OCI-LY1 (cell line): ENCODE data around the gene DNM2.

Source experiments
- H2AFZ ChIP-seq: fragments of 200-600 bp; sonication (generic), shearing (Covaris generic); 2 replicates; pipeline ENCODE4 v1.6.0; 2014; ENCODE audit warnings: antibody characterized with exemption, mild to moderate bottlenecking, low read length
- H3F3A ChIP-seq: fragments of 200-600 bp; sonication (generic), shearing (Covaris generic); 2 replicates; pipeline ENCODE4 v1.6.0; 2014; ENCODE audit warnings: mild to moderate bottlenecking, antibody characterized with exemption, low read length, moderate library complexity; ENCODE audit not compliant: insufficient read depth
- H3K27ac ChIP-seq: fragments of 200-600 bp; sonication (generic); 2 replicates; pipeline ENCODE4 v1.5.1; 2014; ENCODE audit warnings: low read length, mixed run types, mild to moderate bottlenecking, low read depth; ENCODE audit not compliant: poor library complexity, severe bottlenecking
- H3K27me3 ChIP-seq: fragments of 200-600 bp; sonication (generic); 2 replicates; pipeline ENCODE4 v1.6.0; 2014; ENCODE audit warnings: antibody characterized with exemption, mild to moderate bottlenecking, low read length, moderate library complexity; ENCODE audit not compliant: insufficient read depth
- H3K36me3 ChIP-seq: fragments of 200-600 bp; sonication (generic); 2 replicates; pipeline ENCODE4 v1.6.1; 2014; ENCODE audit warnings: mild to moderate bottlenecking, antibody characterized with exemption, low read length, moderate library complexity, mixed read lengths; ENCODE audit not compliant: insufficient read depth
- H3K4me1 ChIP-seq: fragments of 200-600 bp; sonication (generic); 2 replicates; pipeline ENCODE4 v1.5.1; 2014; ENCODE audit warnings: mild to moderate bottlenecking, low read length, moderate library complexity; ENCODE audit not compliant: insufficient read depth, severe bottlenecking
- H3K4me2 ChIP-seq: fragments of 200-600 bp; sonication (generic), shearing (Covaris generic); 2 replicates; pipeline ENCODE4 v1.6.1; 2014; ENCODE audit warnings: low read length
- H3K4me3 ChIP-seq: fragments of 200-600 bp; sonication (generic); 2 replicates; pipeline ENCODE4 v1.5.1; 2014; ENCODE audit warnings: low read length, low read depth, mild to moderate bottlenecking, mixed read lengths; ENCODE audit not compliant: poor library complexity, severe bottlenecking
- H3K79me2 ChIP-seq: fragments of 200-600 bp; shearing (Covaris generic); 2 replicates; pipeline ENCODE4 v1.6.1; 2016; ENCODE audit warnings: mixed run types, low read length, mixed read lengths; ENCODE audit not compliant: insufficient read depth
- H3K9ac ChIP-seq: fragments of 200-600 bp; sonication (generic), shearing (Covaris generic); 2 replicates; pipeline ENCODE4 v1.6.1; 2014; ENCODE audit warnings: mild to moderate bottlenecking, low read length, mixed read lengths
- H3K9me2 ChIP-seq: fragments of 200-600 bp; sonication (generic), shearing (Covaris generic); 2 replicates; pipeline ENCODE4 v1.6.1; 2014; ENCODE audit warnings: low read depth, mild to moderate bottlenecking, low read length, mixed read lengths
- H3K9me3 ChIP-seq: fragments of 200-600 bp; shearing (Covaris generic); 2 replicates; pipeline ENCODE4 v1.6.1; 2014; ENCODE audit warnings: low read length, mixed read lengths
- H4K20me1 ChIP-seq: fragments of 200-600 bp; sonication (generic), shearing (Covaris generic); 2 replicates; pipeline ENCODE4 v1.6.0; 2016; ENCODE audit warnings: mild to moderate bottlenecking, low read length; ENCODE audit not compliant: insufficient read depth
- CTCF ChIP-seq: fragments of 200-600 bp; sonication (generic), shearing (Covaris generic); IDR thresholded peaks from 2 replicates; pipeline ENCODE4 v1.5.1; 2017; ENCODE audit warnings: mild to moderate bottlenecking, antibody characterized with exemption, low read length, moderate library complexity, mixed read lengths
- EZH2 ChIP-seq: fragments of 200-600 bp; sonication (generic), shearing (Covaris generic); IDR thresholded peaks from 2 replicates; pipeline ENCODE4 v1.8.0; 2017; ENCODE audit warnings: borderline replicate concordance, mixed run types, mild to moderate bottlenecking, antibody characterized with exemption, low read length, moderate library complexity, mixed read lengths

DNM2 gene

DNA sequence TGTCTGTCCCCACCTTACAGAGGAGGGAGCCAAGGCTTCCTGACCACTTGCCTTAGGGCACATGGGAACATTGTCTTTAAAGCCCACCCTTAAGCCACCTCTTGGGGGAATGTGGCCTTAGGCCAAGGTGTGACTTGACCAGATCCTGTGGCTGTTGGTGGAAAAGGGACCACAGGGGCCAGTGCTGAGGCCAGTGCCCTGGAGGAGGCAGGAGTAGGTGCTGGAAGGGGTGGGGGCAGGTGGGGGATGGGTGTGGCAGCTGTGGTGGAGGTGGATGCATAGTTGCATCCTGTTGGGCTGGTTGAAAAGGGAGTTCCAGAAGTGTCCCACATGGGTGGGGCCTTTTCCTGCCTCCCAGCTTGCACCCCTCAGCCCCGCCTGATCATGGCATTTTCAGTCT lies 44.8 kb downstream of the DNM2 start:
- H3K4me1 ChIP-seq = peaks cover 23% of the 10 kb centered on the region
- H3K9ac ChIP-seq = no peak overlapping the region
- no peak overlapping the region for H3K4me2 ChIP-seq
- TF ChIP-seq CTCF (no peak), EZH2 (no peak)
- H3K79me2 ChIP-seq = 0 out of 2 replicates have a peak, but pooled peaks cover 6% of the 10 kb centered on the region
- H3K27me3 ChIP-seq = no peaks in the 10 kb centered on the region
- H3K9me2 ChIP-seq = no peaks in the 10 kb centered on the region
- H3F3A ChIP-seq = no peaks in the 10 kb centered on the region; the same call in 1 of the 2 replicates
- H3K36me3 ChIP-seq = peaks cover 16% of the 10 kb centered on the region; the same call in 1 of the 2 replicates
- H3K9me3 ChIP-seq = no peaks in the 10 kb centered on the region
- no peak overlapping the region for H3K4me3 ChIP-seq
- no peak overlapping the region for H2AFZ ChIP-seq
- H4K20me1 ChIP-seq = no peaks in the 10 kb centered on the region
- H3K27ac ChIP-seq = no peak overlapping the region

- TF ChIP-seq EZH2 (no peak), CTCF (no peak)
- Histone ChIP-seq H3K27me3 (no peaks in the 10 kb centered on the region), H3K4me2 (no peak overlapping the region)
These were observed 45.5 kb downstream of the DNM2 start for GRCh38 chr19:10763411-10763810.

GRCh38 chr19:10763828-10764339 lies 46.0 kb downstream of the DNM2 start:
- H3K79me2 ChIP-seq = 0 out of 2 replicates have a peak, but pooled peaks cover 5% of the 10 kb centered on the region
- peaks cover 22% of the 10 kb centered on the region for H3K4me1 ChIP-seq
- no peak overlapping the region for H3K27ac ChIP-seq
- H3K27me3 ChIP-seq = no peaks in the 10 kb centered on the region
- no peaks in the 10 kb centered on the region for H4K20me1 ChIP-seq
- H3K9ac ChIP-seq = no peak overlapping the region
- no peak overlapping the region for H2AFZ ChIP-seq
- no peak overlapping the region for H3K4me2 ChIP-seq
- H3K4me3 ChIP-seq = no peak overlapping the region
- H3K9me2 ChIP-seq = no peaks in the 10 kb centered on the region
- no peaks in the 10 kb centered on the region for H3K9me3 ChIP-seq
- TF ChIP-seq CTCF (no peak), EZH2 (no peak)
- no peaks in the 10 kb centered on the region; the same call in 1 of the 2 replicates for H3F3A ChIP-seq
- peaks cover 16% of the 10 kb centered on the region; the same call in 1 of the 2 replicates for H3K36me3 ChIP-seq

More at GRCh38 chr19:10763411-10763810, 45.5 kb downstream of the DNM2 start:
- H4K20me1 ChIP-seq = no peaks in the 10 kb centered on the region
- H3K4me3 ChIP-seq = no peak overlapping the region
- H3K27ac ChIP-seq = no peak overlapping the region
- no peak overlapping the region for H3K9ac ChIP-seq
- 0 out of 2 replicates have a peak, but pooled peaks cover 6% of the 10 kb centered on the region for H3K79me2 ChIP-seq
- no peak overlapping the region for H2AFZ ChIP-seq
- H3K9me3 ChIP-seq = no peaks in the 10 kb centered on the region
- no peaks in the 10 kb centered on the region for H3K9me2 ChIP-seq
- H3K36me3 ChIP-seq = peaks cover 16% of the 10 kb centered on the region; the same call in 1 of the 2 replicates
- H3F3A ChIP-seq = no peaks in the 10 kb centered on the region; the same call in 1 of the 2 replicates
- H3K4me1 ChIP-seq = peaks cover 23% of the 10 kb centered on the region
